Naive thymus-derived CD8-positive, alpha-beta T cell (primary cell): Measurements from ENCODE around the gene PPM1M. TPM values are rescaled to one million over a fixed set of nuclear protein-coding genes. Genes with fewer than 3 reads are reported as not detected.

ENCODE experiments used
- ATAC-seq, 2 donors: fragments of 150-1000 bp; cut with Tn5 transposase in 1 of 2; sonication (Bioruptor Pico), chemical (Tn5 transposase) in 1 of 2; 1 replicate in 1 of 2; 2 replicates in 1 of 2; pipeline ENCODE4 v1.10.0; 2021; ENCODE audit warnings: mild to moderate bottlenecking in 2 of 2, moderate library complexity in 2 of 2
- POLR2A ChIA-PET: fragments of 350-600 bp; sonication (Branson Sonifier 250); formaldehyde crosslinking; loops from one replicate; lab custom pipeline; 2021; ENCODE audit warnings: antibody characterized with exemption; lab: Charles Lee
- DNase-seq, 10 donors: peaks; one replicate each; pipeline versions ENCODE4 v3.0.0 to v3.0.0-alpha.2; 2020 to 2022
- H3K27ac Mint-ChIP-seq, 10 donors: one replicate each; pipeline ENCODE4 v1.8.0; 2020 to 2022; ENCODE audit warnings: mild to moderate bottlenecking in 10 of 10, mixed read lengths in 10 of 10, moderate library complexity in 4 of 10, inconsistent platforms in 1 of 10
- H3K27me3 Mint-ChIP-seq, 5 donors: one replicate each; pipeline ENCODE4 v1.8.0; 2021 to 2022; ENCODE audit warnings: mixed read lengths in 5 of 5
- H3K36me3 Mint-ChIP-seq, 3 donors: one replicate each; pipeline ENCODE4 v1.8.0; 2020 to 2022; ENCODE audit warnings: mixed read lengths in 3 of 3, mild to moderate bottlenecking in 2 of 3, inconsistent platforms in 1 of 3
- H3K4me1 Mint-ChIP-seq, 4 donors: one replicate each; pipeline ENCODE4 v1.8.0; 2021 to 2022; ENCODE audit warnings: mixed read lengths in 4 of 4
- H3K4me3 Mint-ChIP-seq, 10 donors: one replicate each; pipeline ENCODE4 v1.8.0; 2020 to 2022; ENCODE audit warnings: mild to moderate bottlenecking in 10 of 10, mixed read lengths in 10 of 10, moderate library complexity in 6 of 10, inconsistent platforms in 1 of 10
- H3K9me3 Mint-ChIP-seq, 9 donors: one replicate each; pipeline ENCODE4 v1.8.0; 2020 to 2022; ENCODE audit warnings: mixed read lengths in 9 of 9, mild to moderate bottlenecking in 3 of 9, inconsistent platforms in 1 of 9, moderate library complexity in 1 of 9
- polyA plus RNA-seq, 3 donors: library from polyadenylated mRNA; unstranded; fragments of 300-500 nt; fragmentation: Illumina TruSeq; gene quantifications; one replicate each; pipeline ENCODE4 v1.2.3, GENCODE V29; 2021
- total RNA-seq, 8 experiments: library from RNA in 2 of 8; stranded (reverse) in 2 of 8; gene quantifications; one replicate each; pipeline ENCODE4 v1.2.3 and lab custom pipeline; 2021 to 2026

PPM1M gene
- total and polyA plus RNA-seq, 5 experiments from 2014 or later, result 68.0 to 172 (median 108) TPM

GRCh38 chr3:52218026-52218425 is 27.5 kb upstream of the PPM1M start:
- H3K9me3 Mint-ChIP-seq, result no peaks in the 10 kb centered on the region
- H3K27me3 Mint-ChIP-seq, result no peaks in the 10 kb centered on the region
- DNase-seq (peak in 1 of 10 donors; percentile 26), ATAC-seq (no peak)
- POLR2A ChIA-PET, result interaction anchor here (0.6 to 58.8 kb wide), 6 partner anchors 9 to 549 kb away, joined by 3 to 1841 read pairs (median 6); partner anchors contain the start of genes GLYCTK, PPM1M, TWF2 and WDR82
- peak overlapping the region in 9 of 10 donors; percentile 71 to 94 (median 86) for H3K27ac Mint-ChIP-seq
- peaks cover 4 to 30% (median 10%) of the 10 kb centered on the region in 3 donors for H3K36me3 Mint-ChIP-seq
- peaks cover 32 to 76% (median 71%) of the 10 kb centered on the region in 4 donors for H3K4me1 Mint-ChIP-seq
- peak overlapping the region; percentile 46 to 89 (median 72) for H3K4me3 Mint-ChIP-seq

GRCh38 chr3:52218454-52218853 is 27.1 kb upstream of the PPM1M start:
- peak in 2 of 10 donors; percentile 40 to 68 for DNase-seq
- Mint-ChIP-seq H3K27me3 (no peaks in the 10 kb centered on the region), H3K4me1 (peaks cover 36 to 80% (median 76%) of the 10 kb centered on the region in 4 donors), H3K36me3 (peaks cover 3 to 26% (median 10%) of the 10 kb centered on the region in 3 donors), H3K4me3 (peak overlapping the region; percentile 46 to 89 (median 72)), H3K9me3 (no peaks in the 10 kb centered on the region), H3K27ac (peak overlapping the region in 9 of 10 donors; percentile 71 to 94 (median 81))
- POLR2A ChIA-PET, result interaction anchor here (0.6 to 58.8 kb wide), 5 partner anchors 17 to 549 kb away, joined by 3 to 1841 read pairs (median 7); partner anchors contain the start of genes GLYCTK, PPM1M, TWF2 and WDR82
- no peak for ATAC-seq

GRCh38 chr3:52218937-52219650 is 26.5 kb upstream of the PPM1M start:
- ATAC-seq (no peak), DNase-seq (peak in 1 of 10 donors; percentile 56)
- H3K27me3 Mint-ChIP-seq, result no peaks in the 10 kb centered on the region
- H3K36me3 Mint-ChIP-seq, result peaks cover 0 to 20% (median 10%) of the 10 kb centered on the region in 3 donors
- POLR2A ChIA-PET, result interaction anchor here (0.6 to 58.8 kb wide), 6 partner anchors 31 to 1680 kb away, joined by 3 to 1841 read pairs (median 15); partner anchors contain the start of genes GLYCTK, PPM1M, TWF2 and WDR82
- H3K4me1 Mint-ChIP-seq, result peaks cover 41 to 86% (median 82%) of the 10 kb centered on the region in 4 donors
- peak overlapping the region; percentile 19 to 89 (median 66) for H3K4me3 Mint-ChIP-seq
- no peaks in the 10 kb centered on the region for H3K9me3 Mint-ChIP-seq
- peak overlapping the region; percentile 39 to 86 (median 76) for H3K27ac Mint-ChIP-seq

- peaks cover 0 to 6% (median 2%) of the 10 kb centered on the region in 3 donors for H3K36me3 Mint-ChIP-seq
- H3K9me3 Mint-ChIP-seq, result no peaks in the 10 kb centered on the region
- ATAC-seq, result peak; percentile 64 to 73
- H3K27ac Mint-ChIP-seq, result peak overlapping the region; percentile 75 to 92 (median 84)
- POLR2A ChIA-PET, result interaction anchor here (0.9 to 58.8 kb wide), 5 partner anchors 30 to 118 kb away, joined by 3 to 1841 read pairs (median 22); partner anchors contain the start of genes GLYCTK, POC1A, PPM1M and TWF2
- peaks cover 41 to 96% (median 90%) of the 10 kb centered on the region in 4 donors for H3K4me1 Mint-ChIP-seq
- H3K4me3 Mint-ChIP-seq, result peak overlapping the region; percentile 32 to 89 (median 73)
- DNase-seq, result peak; percentile 74 to 92 (median 87)
- H3K27me3 Mint-ChIP-seq, result no peaks in the 10 kb centered on the region
Measured at GRCh38 chr3:52220380-52221026, 25.1 kb upstream of the PPM1M start.

- DNase-seq, result peak in 1 of 10 donors; percentile 51
- peak overlapping the region in 7 of 10 donors; percentile 50 to 96 (median 94) for H3K27ac Mint-ChIP-seq
- peaks cover 46 to 98% (median 94%) of the 10 kb centered on the region in 4 donors for H3K4me1 Mint-ChIP-seq
Measured at GRCh38 chr3:52221141-52221562, 24.4 kb upstream of the PPM1M start.

GRCh38 chr3:52221563-52222318 is 23.8 kb upstream of the PPM1M start:
- H3K4me3 Mint-ChIP-seq, result peak overlapping the region; percentile 77 to 92 (median 87)
- peak; percentile 73 to 79 for ATAC-seq
- H3K36me3 Mint-ChIP-seq, result peaks cover 0 to 1% (median 0%) of the 10 kb centered on the region in 3 donors
- H3K27ac Mint-ChIP-seq, result peak overlapping the region; percentile 76 to 97 (median 94)
- DNase-seq, result peak; percentile 51 to 87 (median 70)
- POLR2A ChIA-PET, result interaction anchor here (0.6 to 58.8 kb wide), 11 partner anchors 9 to 237 kb away, joined by 3 to 1841 read pairs (median 3); partner anchors contain the start of genes ALAS1, DUSP7, GLYCTK and PPM1M
- H3K9me3 Mint-ChIP-seq, result no peaks in the 10 kb centered on the region
- H3K4me1 Mint-ChIP-seq, result peaks cover 49 to 98% (median 95%) of the 10 kb centered on the region in 4 donors
- no peaks in the 10 kb centered on the region for H3K27me3 Mint-ChIP-seq

More at GRCh38 chr3:52221141-52221562, 24.4 kb upstream of the PPM1M start:
- POLR2A ChIA-PET, result interaction anchor here (0.6 to 58.8 kb wide), 5 partner anchors 26 to 117 kb away, joined by 3 to 1841 read pairs (median 22); partner anchors contain the start of genes GLYCTK, PPM1M, TWF2 and WDR82
- no peak for ATAC-seq
- Mint-ChIP-seq H3K36me3 (peaks cover 0 to 3% (median 0%) of the 10 kb centered on the region in 3 donors), H3K27me3 (no peaks in the 10 kb centered on the region), H3K9me3 (no peaks in the 10 kb centered on the region), H3K4me3 (peak overlapping the region; percentile 32 to 92 (median 87))

GRCh38 chr3:52222319-52223221 is 23.0 kb upstream of the PPM1M start:
- peak in 1 of 10 donors; percentile 61 for DNase-seq

GRCh38 chr3:52223449-52224408 is 21.8 kb upstream of the PPM1M start:
- Mint-ChIP-seq H3K9me3 (no peaks in the 10 kb centered on the region), H3K4me1 (peaks cover 40 to 90% (median 83%) of the 10 kb centered on the region in 4 donors), H3K36me3 (peaks cover 0 to 6% (median 0%) of the 10 kb centered on the region in 3 donors), H3K4me3 (peak overlapping the region; percentile 65 to 92 (median 77)), H3K27ac (peak overlapping the region; percentile 80 to 96 (median 89)), H3K27me3 (no peaks in the 10 kb centered on the region)
- DNase-seq, result peak in 1 of 10 donors; percentile 45
- POLR2A ChIA-PET, result interaction anchor here (0.5 to 58.8 kb wide), 5 partner anchors 27 to 277 kb away, joined by 3 to 1841 read pairs (median 4); partner anchors contain the start of genes GLYCTK, PPM1M, TWF2 and WDR82
- no peak for ATAC-seq

More at GRCh38 chr3:52222319-52223221, 23.0 kb upstream of the PPM1M start:
- H3K9me3 Mint-ChIP-seq, result no peaks in the 10 kb centered on the region
- POLR2A ChIA-PET, result interaction anchor here (0.5 to 58.8 kb wide), 13 partner anchors 10 to 236 kb away, joined by 3 to 1841 read pairs (median 3); partner anchors contain the start of genes ALAS1, DUSP7, GLYCTK and PPM1M
- peak overlapping the region; percentile 77 to 92 (median 87) for H3K4me3 Mint-ChIP-seq
- peaks cover 45 to 97% (median 92%) of the 10 kb centered on the region in 4 donors for H3K4me1 Mint-ChIP-seq
- no peaks in the 10 kb centered on the region for H3K27me3 Mint-ChIP-seq
- peaks cover 0 to 3% (median 0%) of the 10 kb centered on the region in 3 donors for H3K36me3 Mint-ChIP-seq
- ATAC-seq, result no peak
- peak overlapping the region; percentile 80 to 97 (median 94) for H3K27ac Mint-ChIP-seq

- peak within 1 kb of the TSS; percentile 73 to 96 (median 90) for H3K27ac Mint-ChIP-seq
- peaks cover 36 to 80% (median 65%) of the 10 kb centered on the region in 4 donors for H3K4me1 Mint-ChIP-seq
- H3K36me3 Mint-ChIP-seq, result peaks cover 0 to 23% (median 0%) of the 10 kb centered on the region in 3 donors
- H3K9me3 Mint-ChIP-seq, result no peaks in the 10 kb centered on the region
- DNase-seq, result peak in 1 of 10 donors; percentile 67
- POLR2A ChIA-PET, result interaction anchor here (0.7 to 58.8 kb wide), 4 partner anchors 25 to 544 kb away, joined by 3 to 1841 read pairs (median 728); partner anchors contain the start of genes GLYCTK, PPM1M, TWF2 and WDR82
- ATAC-seq, result peak; percentile 43 to 54
- peak within 1 kb of the TSS; percentile 30 to 92 (median 75) for H3K4me3 Mint-ChIP-seq
- H3K27me3 Mint-ChIP-seq, result no peaks in the 10 kb centered on the region
Measured at GRCh38 chr3:52225452-52226228, 19.9 kb upstream of the PPM1M start, which contains the start of gene TLR9. TSS of gene TLR9 (minus strand) at chr3:52225645. CDS start at chr3:52225529, 116 bp downstream.
